Fibroblast of the conjunctiva (primary cell): ENCODE results near the gene LETM1.

Experiments
- DNase-seq: peaks from one replicate; pipeline ENCODE4 v3.0.0-alpha.2; 2010; ENCODE audit warnings: low read depth

Gene LETM1

DNA sequence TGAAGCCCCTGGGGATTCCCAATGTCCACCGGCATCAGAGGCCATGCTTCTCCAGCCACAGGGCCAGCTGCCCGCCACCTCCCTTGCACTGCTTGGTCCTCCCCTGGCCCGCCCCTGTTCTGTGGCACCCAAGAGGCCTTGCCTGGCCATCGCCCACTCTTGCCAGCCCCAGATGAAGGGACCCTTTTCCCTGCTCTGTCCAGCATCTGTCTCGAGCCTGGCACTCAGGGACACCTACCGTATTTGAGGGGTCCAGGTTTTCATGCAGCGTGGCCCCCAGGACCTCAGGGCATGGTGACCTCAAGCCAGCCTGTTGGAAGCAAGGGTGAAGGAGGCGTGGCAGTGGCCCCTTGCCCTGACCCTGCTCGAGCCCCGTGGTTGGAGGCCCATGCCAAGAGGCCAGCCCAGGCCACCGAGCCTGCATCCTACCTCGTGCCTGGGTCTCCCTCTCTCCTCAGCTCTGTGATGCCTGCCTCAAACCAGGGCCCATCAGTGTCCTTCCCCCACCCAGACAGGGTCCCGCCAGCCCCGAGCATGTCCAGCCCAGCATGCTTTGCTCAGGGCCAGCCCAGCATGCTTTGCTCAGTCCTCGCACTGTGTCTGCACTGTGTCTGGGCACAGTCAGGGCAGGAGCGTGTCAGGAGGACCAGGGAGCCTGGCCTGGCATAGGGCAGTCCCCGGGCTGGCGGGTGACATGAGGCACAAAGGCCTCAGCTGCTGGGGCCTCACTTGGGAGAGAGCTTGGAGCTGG, 77.1 kb downstream of the LETM1 start:
- no peak for DNase-seq

DNA sequence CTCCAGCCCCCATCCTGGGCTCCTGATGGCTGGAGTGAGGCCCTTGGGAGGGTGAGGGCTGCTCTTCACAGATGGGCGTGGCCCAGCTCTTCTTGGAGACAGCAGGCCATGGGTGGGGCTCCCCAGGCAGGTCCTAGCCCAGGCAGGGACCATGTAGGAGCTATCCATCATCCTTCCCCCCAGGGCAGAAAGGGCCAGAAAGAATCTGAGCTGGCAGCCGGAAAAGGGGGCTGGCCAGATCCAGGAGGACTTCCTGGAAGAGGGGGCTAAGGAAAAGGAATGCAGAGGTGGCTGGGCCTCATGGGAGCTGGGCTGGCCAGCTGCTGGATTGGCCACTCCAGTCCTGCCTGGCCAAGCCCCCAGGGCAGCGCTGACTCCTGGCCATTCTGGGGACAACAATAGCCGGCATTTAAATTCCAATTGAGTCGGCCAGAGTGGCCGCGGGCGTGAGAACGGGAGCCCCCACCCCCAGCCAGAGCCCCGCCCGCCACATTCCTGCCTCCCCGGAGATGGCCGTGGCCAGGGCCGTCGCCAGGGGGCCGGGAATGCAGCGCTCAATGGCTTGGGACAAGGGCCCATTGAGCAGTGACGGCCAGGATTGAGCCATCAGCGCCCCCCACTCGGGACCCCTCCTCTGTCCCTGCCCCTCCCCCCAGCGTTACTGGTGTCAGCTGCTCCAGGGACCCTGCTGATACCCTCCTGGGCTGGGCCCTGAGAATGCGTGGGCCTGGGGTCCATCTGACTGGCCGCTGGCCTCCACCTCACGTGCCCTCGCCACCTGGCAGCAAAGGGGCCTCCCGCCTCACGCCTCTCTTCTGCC, 77.9 kb downstream of the LETM1 start:
- DNase-seq = no peak

DNA sequence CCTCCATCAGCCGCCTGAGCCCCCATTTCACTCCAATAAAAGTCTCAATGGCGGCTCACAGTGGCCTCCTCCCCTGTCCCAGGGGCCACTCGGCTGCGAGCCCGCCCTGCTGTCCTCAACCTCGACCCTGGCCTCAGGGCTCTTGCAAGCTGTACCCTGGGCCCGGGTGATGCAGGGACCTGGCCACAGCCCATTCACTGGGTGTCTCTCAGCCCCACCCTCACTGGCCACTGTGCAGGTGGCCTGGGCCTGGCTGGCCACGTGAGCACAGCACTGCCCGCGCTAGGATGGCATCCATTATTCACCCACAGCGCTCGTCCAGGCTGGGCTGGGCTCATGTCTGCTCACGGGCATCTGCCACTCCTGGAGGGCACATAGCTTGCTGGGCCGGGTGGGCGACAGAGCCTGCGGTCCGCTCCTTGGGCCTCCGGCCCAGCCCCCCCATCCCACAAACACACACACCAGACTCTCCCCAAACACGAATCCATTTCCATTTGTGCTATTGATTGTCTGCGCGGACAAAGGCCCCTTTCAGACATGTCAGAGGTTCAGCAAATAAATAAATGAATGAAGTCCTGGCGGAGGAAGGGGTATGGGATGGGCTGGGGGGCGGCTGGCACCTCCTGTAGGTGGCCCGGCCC, 79.3 kb downstream of the LETM1 start:
- no peak for DNase-seq

DNA sequence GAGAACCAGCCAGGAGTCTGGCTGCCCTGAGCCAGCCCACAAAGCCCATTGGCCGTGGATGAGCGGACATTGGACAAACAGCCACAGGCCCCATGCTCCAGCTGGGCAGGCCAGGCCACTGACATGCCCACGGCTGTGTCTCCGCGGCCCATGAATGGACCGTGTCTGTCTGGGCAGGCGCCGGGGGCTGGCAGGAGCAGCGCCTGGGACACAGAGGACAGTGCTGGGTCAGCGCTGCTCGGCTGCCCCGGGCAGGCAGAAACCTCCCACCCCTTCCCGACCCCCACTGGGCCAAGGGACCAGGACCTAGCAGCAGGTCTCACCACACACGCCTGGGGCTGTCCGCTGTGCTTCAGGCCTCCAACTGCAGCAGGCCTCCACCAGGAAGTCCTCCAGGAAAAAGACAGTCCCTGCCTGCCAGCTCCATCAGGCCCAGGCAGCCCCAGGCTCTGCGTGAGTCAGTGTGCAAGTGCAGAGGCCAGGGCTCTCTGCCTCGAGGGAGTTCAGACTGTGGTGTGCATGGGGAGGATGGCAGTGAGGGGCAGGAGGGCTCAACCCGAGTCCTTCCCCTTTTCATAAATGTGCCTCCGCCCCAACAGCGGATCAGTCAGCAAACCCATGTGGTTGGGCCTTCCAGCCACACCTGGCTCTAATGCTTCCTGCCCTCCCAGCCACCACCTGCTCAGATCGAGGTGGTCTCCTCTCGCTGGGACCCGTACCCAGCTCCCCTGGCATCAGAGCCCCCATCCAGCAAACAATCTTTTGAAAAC, 80.0 kb downstream of the LETM1 start:
- no peak for DNase-seq

DNA sequence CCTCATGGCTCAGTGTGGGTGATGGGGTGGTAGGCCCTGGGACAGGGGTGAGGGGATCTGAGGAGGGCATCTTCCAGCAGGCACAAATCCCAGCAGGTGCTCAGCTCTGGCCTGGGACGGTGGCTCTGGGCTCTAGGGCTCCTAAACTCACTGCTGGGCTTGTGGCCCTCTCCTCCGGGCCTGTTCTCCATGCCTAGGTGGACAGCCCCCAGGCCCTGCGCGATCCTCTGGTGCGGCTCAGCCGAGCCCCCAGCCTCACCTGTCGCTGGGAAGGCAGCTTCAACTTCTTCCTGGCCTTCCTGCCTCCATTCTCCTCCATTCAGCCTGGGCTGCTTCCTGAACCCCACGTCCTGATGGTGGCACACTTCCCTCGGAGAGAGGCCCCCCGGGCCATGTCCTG, 82.2 kb downstream of the LETM1 start:
- no peak for DNase-seq

DNA sequence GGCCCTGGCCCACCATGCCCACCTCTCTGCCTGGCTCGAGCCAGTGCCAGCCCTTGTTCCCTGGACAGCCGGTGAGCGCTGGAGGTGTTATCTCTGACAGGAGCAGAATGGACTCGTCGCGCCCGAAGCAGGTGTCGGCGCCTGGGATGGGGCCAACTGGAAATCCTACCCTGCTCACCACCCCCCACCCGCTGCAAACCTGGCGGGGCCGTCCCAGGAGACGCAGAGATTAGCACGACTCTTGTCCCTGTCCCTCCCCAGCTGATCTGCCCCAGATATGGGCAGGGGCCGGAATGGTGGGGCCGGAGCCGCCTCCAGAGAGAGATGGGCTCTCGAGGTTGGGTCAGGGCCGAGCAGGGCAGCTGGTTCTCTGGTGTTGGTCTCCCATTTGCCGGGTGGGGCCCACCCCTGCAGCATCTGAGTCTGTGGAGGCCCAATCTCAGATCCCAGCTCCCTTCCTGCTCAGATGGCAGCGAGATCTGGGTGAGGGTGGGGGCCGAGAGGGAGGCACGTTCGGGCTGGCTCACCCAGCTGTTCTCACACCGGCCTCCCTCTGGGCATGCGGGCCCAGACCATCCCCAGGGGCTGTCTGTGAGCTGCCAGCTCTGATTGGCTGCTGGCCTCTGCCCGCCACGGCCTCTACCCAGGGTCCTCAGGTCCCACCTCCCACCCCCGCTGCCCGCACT, 83.0 kb downstream of the LETM1 start:
- DNase-seq = no peak

DNA sequence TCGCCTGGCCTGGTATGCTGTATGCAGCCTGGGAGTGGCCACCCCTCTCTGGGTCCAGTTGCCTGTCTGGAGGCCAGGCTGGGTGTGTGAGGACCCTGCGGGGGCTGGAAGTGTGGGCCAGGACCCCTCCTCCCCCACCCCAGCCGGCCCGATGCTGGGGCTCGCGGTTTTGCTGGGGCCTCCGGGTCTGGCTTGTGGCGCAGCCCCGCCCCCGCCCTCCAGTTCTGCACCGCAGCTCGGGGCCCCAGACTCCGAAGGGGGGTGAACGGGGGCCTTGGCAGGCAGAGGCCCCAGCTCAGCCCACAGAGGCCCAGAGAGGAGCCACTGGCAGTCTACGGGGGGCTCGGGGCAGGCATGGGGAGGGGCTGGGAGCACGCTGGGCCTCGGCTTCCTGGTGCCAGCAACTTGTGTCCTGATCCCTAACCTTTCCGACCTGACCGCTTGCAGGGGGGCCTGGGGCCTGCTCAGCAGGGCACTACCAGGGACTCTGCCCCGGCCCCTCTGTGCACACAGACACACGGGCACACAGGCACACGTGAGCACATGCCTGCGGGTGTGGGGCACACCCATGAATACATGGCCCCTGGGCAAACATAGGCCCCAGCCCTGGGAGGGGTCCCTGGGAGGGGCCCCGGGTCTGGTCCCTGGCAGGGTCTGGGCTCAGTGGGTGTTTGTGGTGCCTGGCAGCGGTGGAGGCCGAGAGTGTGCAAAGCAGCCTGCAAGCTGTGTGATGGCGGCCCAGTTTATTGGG, 84.2 kb downstream of the LETM1 start:
- no peak for DNase-seq

DNA sequence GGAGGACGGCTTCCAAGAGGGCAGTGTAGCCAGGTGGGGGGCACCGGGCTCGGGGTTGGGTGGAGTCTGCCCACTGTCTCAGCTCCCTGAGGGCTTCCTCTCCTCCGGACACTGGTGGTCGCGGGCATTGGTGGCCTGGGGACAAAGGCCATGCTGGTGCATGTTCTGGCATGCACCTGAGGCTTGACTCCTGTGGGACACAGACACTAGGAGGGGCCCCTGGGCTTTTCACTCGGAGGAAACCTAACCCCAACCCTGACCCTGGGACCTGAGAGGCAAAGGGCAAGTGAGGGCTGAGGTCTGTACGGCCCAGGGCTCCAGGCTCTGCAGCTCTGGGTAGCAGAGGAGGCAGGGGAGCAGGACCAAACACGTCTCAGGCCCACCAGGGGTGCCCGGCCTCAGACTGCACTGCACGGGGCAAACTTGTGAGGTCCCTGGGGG, 85.1 kb downstream of the LETM1 start:
- no peak for DNase-seq

DNA sequence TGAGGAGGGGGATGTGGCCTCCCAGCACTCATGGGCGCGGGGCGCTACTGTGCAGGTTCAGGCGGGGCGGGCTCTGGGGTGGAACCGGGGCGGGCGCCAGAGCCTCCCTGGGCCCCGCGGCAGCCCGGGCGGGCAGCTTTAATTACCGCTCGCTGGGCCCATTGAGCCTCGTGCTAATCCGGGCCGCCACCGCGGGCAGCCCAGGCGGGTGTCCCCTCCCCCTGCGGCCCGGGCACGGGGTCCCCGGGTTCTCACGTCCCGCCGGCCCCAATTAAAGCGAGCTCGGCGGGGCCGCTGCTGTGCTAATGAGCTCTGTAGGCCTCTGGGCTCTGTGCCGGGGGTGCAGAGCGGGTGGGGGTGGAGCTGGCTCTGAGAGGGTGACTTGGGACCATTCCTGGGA, 85.7 kb downstream of the LETM1 start:
- no peak for DNase-seq

DNA sequence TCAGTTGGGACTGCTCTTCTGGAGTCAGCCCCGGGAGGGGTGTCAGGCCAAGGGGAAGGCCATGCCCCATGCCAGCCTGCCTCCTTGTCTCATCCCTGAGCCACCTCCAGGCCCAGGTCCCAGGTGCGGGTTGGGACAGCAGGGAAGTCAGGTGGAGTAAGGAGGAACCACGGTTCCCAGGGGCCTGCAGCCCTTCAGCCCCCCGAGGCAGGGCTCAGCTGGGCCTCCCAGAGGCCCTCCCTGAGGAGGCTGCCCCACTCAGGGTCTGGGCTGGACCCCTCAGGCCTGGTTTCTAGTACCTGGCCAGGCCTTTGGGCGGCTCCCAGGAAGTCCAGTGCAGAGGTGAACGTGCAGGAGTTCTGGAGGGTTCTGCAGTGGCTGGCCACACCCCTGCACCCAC, 86.3 kb downstream of the LETM1 start:
- no peak for DNase-seq

DNA sequence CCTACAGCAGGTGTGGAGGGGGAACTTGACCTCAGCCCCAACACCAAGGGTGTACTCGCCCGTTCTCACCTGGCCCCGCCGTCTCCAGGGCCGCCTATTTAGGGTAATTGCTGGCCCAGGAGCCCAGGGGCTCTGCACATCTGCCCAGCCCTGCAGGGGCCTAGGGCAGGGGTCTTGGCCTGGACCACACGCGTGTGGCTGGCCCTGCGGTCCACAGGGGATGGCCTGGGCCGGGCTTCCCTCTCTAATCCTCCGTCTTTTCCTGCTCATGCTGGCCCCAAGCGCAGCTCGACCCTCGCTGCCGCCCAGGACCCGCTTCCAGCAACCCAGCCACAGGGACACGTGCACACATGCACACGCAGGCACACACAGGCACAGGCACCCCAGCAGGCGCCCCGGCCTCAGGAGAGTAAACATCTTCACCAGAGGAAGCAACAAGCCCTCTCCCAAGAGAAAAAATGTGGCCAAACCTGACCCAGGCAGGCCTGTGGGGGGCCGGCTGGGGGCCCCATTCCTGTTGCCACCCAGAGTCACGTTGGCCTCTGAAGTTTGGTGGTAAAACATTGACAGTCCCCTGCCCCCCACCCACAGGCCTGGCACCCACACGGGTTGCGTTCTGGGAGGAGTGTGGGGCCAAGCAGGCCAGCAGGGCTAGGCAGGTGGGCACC, 87.5 kb downstream of the LETM1 start:
- DNase-seq = no peak

DNA sequence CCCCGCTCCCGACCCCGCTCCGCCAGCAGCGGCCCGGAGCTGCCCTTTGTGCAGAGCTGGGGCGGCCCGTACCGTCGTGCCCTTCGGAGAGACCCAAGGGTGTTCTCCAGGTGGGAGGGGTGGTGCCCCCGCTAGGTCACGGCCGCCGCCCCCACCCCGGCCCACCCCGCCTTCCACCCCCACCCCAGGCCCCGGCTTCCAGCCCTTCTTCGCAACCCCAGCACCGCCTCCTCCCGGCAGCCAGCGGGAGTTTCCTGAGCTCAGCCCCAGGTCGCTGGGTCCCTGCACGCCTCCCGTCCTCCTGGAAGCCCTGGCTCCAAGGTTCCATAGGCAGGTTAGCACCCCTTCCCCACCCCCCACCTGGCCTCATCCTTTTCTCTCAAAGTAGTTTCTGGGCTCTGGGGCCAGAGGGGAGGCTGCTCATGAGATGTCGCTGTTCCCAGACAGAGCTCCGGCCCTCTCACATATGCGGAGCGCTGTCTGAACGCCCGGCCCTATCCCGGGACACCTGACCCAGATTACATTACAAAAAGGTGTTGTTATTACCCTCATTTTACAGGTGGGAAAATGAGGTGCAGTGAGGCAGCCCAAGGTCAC, 88.1 kb downstream of the LETM1 start:
- DNase-seq = peak; percentile 10

DNA sequence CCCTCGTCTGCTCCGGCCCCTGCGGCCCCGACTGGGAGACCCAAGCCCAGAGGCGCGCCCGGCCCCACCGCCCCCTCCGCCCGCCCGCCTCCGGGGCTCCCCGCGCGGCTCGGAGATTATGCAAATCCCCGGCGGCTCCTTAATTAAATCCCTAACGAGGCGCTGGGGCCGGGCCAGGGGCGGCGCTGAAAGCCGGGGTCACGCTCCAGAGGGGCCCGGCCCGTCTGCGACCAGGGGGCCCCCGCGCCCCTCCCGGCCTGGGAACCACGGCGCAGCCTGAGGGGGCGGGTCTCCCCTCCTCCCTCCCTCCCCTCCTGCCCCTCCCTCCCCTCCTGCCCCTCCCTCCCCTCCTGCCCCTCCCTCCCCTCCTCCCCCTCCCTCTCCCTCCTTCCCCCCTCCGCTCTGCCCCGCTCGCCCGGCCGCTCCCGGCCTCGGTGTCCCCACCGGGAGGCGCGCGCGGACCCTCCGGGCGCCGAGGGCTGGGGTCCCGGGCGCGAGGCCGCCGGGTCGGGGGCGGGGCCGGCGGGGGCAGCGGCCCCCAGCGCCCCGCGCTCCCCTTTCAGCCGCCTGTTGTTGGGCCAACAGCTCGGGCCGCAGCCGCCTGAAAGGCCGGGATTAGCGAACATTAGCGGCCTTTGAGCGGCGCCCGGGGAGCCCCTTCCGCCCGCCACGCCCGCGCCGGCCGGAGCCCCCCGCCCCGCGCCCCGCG, 88.7 kb downstream of the LETM1 start:
- no peak for DNase-seq

DNA sequence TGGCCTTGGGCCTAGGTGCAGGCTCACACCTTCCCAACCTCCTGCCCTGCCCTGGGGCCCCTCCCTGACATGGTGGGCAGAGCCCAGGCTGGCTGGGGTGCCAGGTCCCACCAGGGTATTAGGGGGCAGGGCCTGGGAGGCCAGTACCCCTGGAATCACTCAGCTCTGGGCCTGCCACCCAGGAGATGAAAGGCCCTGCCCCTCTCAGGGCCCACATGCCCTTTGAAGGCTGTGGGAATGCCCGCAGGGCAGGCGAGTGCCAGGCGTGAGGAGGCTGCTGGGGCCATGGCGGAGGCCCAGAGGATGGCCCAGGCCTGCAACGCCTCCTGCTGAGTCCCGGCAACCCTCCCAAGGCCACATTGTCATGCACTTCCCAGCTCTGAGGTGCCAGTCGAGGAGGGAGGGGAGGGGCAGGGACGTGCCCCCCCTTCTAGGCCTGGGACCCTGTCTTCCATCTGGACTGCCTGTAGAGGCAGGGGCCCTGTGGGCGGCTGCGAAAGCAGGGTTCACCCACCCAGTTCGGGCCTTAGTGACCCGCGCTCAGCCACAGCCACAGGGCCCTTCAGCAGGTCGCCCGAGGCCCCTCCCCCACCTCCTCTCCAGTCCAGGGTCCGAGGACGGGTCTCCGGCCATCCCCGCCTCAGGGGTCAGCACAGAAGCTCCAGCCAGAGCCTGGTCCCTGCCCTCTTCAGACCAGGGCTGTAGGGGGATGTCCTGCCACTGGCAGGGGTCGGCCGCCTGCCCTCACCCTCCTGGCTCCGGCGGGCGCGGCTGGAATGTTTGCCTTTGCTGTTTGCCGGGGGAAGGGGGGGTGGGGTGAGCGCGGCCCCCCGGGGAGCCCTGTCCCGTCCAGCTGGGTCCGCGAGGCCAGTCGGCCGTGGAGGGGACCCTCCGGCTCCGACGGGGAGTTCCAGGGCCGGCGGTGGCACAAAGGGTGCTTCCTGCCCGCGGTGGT, 89.6 kb downstream of the LETM1 start:
- no peak for DNase-seq

DNA sequence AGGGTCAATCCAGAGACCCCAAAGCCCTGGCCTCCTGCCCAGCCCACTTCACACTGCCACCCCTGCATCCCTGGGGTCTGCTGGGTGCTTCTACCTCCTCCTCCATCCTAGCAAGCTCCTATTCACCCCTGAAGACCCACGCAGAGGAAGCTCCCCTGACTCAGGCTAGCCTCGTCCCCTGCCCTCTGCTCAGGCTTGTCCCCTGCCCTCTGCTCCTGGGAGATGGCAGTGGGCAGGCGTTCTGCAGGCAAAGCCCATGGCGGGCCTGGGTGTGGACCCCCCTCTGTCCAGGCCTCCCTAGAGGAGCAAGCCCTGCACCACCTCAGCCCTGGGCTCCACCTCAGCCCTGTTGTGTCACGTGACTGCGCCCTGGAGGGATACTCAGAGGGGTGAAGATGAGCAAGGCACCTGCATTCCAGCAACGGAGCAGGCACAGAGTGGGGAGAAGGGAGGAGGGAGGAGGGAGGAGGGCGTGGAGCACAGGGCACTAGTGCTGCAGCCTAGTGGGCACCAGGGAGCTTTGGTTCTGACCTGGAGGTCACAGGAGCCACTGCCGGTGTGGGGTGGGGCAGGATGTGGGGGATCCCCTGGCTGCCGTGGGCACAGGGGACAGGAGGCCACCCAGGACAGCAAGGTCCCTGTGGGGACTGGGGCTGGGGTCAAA, 90.4 kb downstream of the LETM1 start:
- no peak for DNase-seq

DNA sequence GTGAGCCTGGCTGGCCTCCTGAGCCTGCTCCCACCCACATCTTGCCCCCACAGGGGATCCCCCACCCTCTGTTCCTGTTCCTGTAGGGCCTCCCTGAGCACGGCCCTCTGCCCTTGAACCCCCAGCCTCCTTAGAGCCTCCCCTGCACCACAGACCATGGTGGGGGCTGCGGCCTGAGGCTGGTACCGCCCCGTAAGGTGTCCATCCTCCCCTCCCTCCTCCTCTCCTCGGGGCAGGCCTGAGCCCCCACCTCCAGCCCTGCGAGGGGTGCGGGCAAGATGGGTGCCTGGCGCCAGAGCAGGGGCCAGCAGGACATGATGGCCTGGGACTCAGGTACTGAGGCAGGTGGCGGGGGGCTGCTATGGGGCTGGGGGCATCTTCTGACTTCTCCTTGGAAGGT, 91.3 kb downstream of the LETM1 start:
- no peak for DNase-seq

DNA sequence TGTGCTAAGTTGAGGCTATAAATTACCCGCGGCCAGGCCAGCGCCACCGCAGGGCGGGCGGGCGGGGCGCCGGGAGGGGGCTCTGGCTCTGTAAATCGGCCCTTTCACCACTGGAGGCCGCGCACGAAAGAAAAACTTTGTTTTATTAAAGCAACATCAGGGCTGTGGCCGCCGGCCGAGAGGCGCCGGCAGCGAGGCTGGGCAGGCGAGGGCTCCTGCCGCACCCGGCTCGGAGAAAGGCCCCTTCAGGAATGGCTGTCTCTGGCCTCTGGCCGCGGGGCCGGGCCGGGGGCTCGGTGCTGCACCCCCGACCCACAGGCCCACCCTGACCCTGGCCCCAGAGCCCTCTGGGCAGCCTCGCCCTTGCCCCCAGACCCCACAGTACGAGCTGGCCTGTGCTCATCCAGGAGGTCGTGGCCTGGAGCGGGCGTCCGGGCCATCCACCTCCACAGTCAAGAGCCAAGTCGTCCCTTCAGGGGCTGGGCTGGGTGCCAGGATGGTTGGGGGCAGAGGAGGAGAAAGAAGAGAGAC, 92.3 kb downstream of the LETM1 start:
- DNase-seq = peak; percentile 17
